NB4 (cell line): ENCODE measurements around the gene PVALEF.

Experiments used
- DNase-seq: peaks from one replicate; pipeline ENCODE4 v3.0.0; 2010; ENCODE audit warnings: low read depth
- H3K4me3 ChIP-seq: one replicate; pipeline ENCODE4 v1.5.1; 2011; ENCODE audit warnings: mild to moderate bottlenecking, low read depth, low read length, moderate library complexity
- CTCF ChIP-seq: IDR thresholded peaks from one replicate; pipeline ENCODE4 v1.5.1; 2012; ENCODE audit warnings: low read depth, low read length
- MAX ChIP-seq: IDR thresholded peaks from 2 replicates; pipeline ENCODE4 v1.6.1; 2011; ENCODE audit warnings: low read depth, low read length
- MYC ChIP-seq: IDR thresholded peaks from 2 replicates; pipeline ENCODE4 v1.6.1; 2011; ENCODE audit warnings: low read depth, low read length
- POLR2A ChIP-seq: IDR thresholded peaks from 2 replicates; pipeline ENCODE4 v1.6.1; 2011; ENCODE audit warnings: mild to moderate bottlenecking; ENCODE audit not compliant: insufficient read length; ENCODE audit errors: extremely low read depth

The PVALEF gene

GRCh38 chr17:81130385-81131361 is 34.6 kb upstream of the PVALEF start:
- DNase-seq, result no peak
- H3K4me3 ChIP-seq, result no peak overlapping the region
- TF ChIP-seq POLR2A (no peak), CTCF (no peak), MAX (no peak), MYC (no peak)

- DNase-seq, result no peak
- no peak overlapping the region for H3K4me3 ChIP-seq
- TF ChIP-seq MAX, result no peak
- TF ChIP-seq MYC, result no peak
- no peak for TF ChIP-seq CTCF
- no peak for TF ChIP-seq POLR2A
Measured at GRCh38 chr17:81131486-81132196, 33.7 kb upstream of the PVALEF start.

- DNase-seq, result no peak
- TF ChIP-seq MAX, result no peak
- TF ChIP-seq CTCF, result no peak
- no peak for TF ChIP-seq MYC
- TF ChIP-seq POLR2A, result no peak
- H3K4me3 ChIP-seq, result no peak overlapping the region
Measured at GRCh38 chr17:81132197-81132540, 33.1 kb upstream of the PVALEF start.

GRCh38 chr17:81132770-81133723 is 32.3 kb upstream of the PVALEF start:
- H3K4me3 ChIP-seq, result no peak overlapping the region
- no peak for TF ChIP-seq MYC
- no peak for TF ChIP-seq MAX
- TF ChIP-seq POLR2A, result no peak
- TF ChIP-seq CTCF, result no peak
- DNase-seq, result no peak

- DNase-seq, result no peak
- H3K4me3 ChIP-seq, result no peak overlapping the region
- no peak for TF ChIP-seq MYC
- TF ChIP-seq MAX, result no peak
- no peak for TF ChIP-seq POLR2A
- TF ChIP-seq CTCF, result no peak
Measured at GRCh38 chr17:81134064-81134781, 31.1 kb upstream of the PVALEF start.
